Fibroblast of peridontal ligament (primary cell): ENCODE results near the gene KCP.

Experiments used
- DNase-seq: peaks from one replicate; pipeline ENCODE4 v3.0.0-alpha.2; 2010; ENCODE audit errors: extremely low read depth

KCP gene

DNA sequence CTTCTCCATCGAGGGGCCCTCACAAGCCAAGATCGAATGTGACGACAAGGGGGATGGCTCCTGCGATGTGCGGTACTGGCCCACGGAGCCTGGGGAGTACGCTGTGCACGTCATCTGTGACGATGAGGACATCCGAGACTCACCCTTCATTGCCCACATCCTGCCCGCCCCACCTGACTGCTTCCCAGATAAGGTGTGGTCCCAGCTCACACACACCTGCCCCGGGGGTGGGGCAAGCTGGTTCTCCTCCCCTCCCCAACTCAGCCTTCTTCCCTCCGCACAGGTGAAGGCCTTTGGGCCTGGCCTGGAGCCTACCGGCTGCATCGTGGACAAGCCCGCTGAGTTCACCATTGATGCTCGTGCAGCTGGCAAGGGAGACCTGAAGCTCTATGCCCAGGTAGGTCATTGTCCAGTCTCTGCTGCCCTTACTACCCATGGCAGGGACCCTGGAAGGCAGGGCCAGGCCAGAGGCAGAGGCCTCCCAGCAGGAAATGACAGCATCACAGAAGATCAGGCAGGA lies 69.3 kb downstream of the KCP start:
- DNase-seq = no peak

DNA sequence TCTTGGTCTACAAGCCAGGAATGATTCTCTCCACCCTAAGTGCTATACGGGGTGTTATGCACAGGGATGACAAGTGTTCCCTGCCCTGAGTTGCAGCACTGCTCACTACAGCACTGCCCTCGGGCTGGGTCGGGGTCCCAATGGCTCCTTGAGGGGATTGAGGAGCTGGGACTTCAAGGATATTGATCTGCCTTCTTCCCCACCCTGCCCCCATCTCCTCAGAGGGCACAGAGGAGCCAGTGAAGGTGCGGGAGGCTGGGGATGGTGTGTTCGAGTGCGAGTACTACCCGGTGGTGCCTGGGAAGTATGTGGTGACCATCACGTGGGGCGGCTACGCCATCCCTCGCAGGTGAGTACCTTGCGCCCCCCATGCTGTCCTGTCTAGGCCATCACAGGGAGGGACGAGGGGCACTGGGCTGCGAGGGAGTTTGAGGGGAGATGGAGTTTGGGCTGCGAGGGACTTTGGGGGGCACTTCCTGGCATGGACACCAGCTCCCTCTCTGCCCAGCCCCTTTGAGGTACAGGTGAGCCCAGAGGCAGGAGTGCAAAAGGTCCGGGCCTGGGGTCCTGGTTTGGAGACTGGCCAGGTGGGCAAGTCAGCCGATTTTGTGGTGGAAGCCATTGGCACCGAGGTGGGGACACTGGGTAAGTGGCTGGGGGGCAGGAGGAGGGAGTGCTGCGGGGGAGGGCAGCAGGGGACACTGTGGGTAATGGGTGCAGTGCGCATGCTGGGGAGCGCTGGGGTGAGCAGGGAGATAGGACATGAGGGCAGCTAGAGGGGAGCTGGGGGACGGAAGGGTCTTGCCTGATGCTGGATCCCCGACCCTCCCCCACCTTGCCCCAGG lies 70.0 kb downstream of the KCP start:
- no peak for DNase-seq

DNA sequence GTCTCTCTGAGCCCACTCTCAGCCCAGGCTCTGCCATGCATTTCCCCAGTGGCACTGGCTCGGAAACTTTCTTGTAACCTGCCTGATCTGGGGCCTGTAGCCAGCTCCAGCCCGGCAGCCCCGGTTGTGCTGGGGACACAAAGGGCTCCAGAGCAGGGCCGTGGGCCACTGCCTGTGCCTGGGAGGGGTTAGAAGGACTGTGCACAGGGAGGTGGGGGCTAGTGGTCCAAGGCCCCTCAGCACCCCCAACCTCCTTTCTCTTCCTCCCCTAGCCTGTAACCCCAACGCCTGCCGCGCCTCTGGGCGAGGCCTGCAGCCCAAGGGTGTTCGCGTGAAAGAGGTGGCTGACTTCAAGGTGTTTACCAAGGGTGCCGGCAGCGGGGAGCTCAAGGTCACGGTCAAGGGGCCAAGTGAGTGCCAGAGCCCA lies 70.7 kb downstream of the KCP start:
- DNase-seq = no peak

DNA sequence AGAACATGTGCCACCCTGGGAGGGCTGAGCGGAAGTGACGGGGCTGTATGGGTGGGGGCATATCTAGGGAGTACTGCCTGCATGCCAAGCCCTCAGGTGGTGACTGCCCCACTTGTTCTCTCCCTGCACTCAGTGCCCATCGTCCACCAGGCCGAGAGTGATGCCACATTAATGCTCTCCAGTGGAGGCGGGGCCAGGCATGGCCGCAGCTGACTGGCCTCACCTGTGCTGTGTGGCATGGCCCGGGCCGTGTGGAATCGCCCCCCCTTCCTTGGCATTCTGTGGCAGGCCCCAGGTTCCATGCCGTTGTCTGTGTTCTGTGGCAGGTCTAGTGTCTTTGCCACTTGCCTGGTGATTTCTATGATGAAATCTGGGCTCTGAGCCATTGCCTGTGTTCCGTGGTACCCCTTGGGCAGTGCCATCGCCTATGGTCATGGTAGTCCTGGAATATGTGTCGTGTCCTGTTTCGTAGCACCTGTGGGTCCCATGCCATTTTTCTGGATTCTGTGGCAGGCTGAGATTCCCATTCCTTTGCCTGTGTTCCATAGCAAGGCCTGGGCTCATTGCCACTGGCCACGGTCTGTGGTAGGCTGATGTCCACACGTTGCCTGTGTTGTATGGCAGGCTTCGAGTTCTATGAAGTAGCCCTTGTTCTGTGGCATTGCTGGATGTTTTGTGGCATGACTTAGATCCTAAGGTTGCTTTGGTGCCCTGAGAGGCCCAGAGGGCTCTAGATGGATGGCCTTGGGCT lies 71.4 kb downstream of the KCP start:
- no peak for DNase-seq

DNA sequence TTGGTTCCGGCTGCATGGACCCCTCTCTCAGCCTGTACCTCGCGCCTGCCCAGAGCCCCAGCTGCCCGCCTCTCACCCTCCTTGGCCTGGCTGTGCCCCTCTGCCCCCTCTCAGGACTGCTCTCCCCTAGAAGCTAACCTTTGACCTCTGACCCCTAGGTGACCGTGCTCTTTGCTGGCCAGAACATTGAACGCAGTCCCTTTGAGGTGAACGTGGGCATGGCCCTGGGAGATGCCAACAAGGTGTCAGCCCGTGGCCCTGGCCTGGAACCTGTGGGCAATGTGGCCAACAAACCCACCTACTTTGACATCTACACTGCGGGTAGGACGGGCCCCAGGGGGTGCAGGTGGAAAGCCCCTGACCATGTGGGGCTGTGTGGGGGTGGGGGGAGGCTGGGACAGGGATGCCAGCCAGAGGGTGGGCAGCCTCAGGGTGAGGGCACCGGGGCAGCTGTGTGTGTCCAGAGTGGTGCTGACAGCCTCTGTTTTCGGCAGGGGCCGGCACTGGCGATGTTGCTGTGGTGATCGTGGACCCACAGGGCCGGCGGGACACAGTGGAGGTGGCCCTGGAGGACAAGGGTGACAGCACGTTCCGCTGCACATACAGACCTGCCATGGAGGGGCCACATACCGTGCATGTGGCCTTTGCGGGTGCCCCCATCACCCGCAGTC lies 72.3 kb downstream of the KCP start:
- no peak for DNase-seq

DNA sequence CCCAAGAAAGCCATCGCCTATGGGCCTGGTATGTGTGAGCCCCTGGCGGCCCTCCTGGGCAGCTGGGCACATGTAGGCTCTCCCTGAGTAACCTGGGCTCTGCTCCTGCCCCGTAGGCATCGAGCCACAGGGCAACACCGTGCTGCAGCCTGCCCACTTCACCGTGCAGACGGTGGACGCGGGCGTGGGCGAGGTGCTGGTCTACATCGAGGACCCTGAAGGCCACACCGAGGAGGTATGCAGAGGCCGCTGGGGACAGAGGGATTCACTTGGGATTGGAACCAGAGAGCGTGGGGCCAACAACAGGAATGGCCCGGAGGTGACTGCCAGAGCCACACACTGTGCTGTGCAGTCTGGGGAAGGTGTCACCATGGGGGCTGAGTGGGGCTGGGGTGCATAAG lies 73.0 kb downstream of the KCP start:
- no peak for DNase-seq

DNA sequence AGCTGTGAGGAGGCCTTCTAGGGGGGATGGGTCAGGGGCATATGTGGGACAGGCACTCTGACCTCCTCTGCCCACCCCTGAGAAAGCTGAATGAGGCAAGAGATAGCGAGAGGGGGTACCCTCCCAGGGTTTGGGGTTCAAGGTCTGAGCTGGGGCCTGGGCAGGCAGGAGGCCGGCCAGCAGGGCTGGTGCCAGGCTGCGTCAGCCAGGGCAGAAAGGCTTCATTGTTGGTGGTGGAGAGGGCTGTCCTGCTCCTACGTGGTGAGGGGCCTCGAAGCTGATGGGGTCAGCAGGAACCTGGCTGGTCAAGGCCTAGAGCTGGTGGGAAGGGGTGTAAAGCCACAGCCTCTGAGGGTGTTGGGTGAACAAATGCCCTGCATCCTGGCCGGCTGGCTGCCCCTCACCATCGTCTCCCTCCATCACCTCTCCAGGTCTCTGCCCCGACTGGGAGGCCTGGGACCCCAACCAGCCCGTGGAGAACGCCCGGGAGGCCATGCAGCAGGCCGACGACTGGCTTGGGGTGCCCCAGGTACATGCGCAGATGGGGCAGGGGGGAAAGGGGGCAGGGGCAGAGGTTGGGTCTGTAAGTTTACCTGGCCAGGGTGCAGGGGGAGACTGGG lies 73.7 kb downstream of the KCP start:
- DNase-seq = no peak

DNA sequence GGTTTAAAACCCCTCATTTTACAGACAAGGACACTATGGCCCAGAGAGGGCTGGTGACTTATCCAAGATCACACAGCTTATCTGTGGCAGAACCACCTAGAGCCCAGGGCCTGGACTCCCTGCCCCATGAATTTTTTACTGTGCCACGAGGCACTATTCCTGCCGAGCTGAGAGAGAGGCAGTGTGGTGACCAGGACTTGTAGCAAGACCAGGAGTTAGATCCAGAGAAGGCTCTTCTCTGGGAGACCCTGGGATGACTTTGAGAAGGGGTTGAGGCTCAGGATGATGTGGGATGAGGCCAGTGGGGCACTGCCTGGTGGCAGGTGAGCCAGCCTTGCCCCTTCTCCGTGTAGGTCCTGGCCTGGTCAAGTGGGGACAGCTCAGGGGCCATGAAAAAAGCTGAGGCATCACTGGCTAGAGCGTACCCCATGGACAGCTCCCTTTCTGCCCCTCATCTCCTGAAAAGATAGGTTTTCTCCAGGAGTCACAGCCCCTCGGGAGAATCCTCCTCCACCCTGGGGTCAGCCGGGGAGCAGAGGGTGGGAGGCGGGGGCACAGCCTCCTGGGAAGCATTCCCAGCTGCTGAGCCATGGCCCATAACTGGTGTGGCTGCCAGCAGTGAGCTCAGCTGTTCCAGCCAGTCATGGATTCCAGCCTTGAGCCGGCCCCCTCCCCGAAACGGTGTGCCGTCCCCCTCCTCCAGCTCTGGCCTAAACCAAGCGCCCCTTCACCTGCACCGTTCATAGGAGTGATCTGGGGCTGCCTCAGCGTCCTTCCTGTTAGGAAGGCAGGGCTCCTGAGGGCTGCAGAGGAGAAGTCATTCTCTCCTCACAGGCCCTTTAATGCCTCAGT lies 74.5 kb downstream of the KCP start:
- DNase-seq = peak; percentile 42

DNA sequence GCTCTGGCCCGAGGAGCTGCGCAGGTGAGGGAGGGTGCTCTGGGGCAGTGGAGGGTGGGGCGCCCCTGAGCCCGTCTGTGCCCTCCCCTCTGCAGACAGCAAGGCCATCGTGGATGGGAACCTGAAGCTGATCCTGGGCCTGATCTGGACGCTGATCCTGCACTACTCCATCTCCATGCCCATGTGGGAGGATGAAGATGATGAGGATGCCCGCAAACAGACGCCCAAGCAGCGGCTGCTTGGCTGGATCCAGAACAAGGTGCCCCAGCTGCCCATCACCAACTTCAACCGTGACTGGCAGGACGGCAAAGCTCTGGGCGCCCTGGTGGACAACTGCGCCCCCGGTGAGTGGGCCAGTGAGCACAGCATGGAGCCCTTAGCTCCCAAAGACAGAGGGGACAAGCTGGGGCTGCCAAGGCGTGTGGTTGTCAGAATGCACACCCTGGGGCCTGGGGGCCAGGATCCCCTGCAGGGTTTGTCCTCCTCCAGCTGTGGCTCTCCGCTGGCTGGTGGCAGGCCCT lies 75.2 kb downstream of the KCP start:
- no peak for DNase-seq

DNA sequence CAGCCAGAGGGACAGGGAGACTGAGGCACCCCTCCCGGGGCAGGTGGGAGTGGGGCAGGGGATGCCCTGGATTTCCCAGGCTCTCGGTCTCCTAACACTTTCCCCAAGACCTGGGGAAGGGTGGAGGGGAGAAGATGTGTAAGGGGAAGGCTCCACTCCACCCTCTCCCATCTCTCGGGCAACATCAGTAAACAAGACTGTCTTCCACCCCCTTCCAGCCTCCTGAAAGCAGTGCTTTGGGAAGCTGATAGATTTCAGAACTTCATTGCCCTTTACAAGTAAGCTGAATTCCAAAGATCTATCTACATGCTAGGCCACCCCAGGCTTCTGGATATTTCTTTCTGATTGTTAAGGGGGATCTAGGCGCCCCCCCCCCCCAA lies 76.6 kb downstream of the KCP start:
- DNase-seq = peak; percentile 60

DNA sequence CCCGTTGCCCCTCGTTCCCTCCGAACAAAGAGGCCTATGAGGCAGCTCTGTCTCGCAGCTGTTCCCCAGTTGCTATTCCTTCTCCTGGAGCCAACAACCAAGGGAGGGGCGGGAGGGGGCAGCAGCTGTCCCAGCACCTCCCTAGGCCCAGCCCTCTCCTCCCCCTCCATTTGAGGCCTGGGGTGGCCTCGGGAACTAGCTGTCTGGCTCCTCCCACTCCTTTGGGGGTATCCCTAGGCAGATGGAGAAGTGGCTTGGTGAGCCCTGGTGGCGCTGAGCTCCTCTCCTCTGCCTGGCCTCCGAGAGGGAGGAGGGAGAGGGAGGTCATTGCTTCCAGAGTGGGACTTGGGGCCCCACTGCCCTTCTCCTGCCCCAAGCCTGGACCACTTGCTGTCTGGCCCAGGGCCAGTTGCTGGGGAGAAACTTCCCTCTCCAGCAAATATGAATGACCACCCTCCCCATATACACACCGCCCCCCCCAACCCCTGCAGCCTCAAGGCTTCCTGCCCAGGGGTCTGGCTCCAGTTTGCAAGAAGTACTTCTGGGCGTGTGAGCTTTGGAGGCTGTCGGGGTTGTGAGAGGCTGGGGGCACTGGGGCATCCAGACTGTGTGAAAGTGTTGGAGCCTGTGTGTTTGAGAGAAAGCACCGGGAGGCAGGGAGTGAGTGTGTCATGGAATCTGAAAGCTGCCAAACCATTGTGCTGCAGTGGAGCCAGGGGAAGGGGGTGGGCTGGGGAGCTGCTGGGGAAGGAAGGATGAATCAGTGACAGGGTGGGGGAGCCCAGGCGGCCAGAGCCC lies 77.2 kb downstream of the KCP start:
- peak; percentile 88 for DNase-seq

DNA sequence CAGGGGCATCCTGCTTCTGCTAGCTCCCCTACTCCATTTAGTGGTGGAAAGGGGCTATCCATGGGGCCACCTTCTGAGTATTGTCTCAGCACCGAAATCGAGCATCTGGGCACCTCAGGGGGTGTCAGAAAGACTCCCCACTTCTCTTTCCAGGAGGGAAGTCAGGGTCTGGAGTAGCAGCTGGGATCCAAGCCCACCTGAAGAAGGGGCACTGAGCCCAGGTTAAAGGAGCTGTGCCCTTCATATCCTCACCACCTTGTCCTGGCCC lies 77.7 kb downstream of the KCP start:
- no peak for DNase-seq

DNA sequence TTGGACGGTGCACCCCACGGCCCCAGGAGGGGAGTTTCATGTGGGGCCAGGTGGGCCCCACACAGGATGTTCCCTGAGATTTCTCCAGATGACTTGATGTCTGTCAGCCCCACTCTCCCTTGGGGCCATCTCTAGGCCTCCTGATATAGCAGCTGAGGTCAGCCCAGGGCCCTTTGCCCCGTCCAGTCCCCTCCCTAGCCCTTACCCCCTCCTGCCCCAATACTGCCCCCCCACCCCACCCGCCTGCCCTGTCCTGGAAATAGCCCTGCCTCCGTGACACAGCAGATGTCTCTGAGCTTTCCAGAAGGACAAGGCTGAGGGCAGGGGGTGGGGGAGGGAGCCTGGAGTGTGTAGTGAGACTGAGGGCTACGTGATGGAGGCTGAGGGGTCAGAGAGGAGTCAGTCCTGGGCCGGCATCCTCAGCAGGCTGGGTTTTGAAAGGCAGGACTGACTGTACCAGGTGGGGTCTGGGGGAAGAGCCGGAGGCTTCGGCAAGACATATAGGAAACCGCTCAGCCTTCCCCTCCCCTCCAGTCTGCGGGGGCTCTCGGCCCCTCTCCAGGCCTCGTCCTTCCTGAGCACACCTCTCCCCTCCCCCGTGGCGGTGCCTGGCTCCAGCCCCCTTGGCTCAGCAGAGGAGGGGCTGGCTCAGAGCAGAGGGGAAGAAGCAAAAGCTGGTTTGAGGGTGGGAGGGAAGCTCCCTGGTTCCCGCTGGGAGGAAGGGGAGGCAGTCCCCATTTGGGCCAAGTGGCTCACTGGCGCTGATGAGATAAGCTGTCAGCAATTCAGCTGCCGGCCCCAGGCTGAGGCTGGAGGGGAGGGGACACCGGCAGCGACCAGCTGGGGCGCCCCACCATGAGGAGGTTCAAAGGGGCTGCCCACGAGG lies 78.3 kb downstream of the KCP start:
- no peak for DNase-seq

DNA sequence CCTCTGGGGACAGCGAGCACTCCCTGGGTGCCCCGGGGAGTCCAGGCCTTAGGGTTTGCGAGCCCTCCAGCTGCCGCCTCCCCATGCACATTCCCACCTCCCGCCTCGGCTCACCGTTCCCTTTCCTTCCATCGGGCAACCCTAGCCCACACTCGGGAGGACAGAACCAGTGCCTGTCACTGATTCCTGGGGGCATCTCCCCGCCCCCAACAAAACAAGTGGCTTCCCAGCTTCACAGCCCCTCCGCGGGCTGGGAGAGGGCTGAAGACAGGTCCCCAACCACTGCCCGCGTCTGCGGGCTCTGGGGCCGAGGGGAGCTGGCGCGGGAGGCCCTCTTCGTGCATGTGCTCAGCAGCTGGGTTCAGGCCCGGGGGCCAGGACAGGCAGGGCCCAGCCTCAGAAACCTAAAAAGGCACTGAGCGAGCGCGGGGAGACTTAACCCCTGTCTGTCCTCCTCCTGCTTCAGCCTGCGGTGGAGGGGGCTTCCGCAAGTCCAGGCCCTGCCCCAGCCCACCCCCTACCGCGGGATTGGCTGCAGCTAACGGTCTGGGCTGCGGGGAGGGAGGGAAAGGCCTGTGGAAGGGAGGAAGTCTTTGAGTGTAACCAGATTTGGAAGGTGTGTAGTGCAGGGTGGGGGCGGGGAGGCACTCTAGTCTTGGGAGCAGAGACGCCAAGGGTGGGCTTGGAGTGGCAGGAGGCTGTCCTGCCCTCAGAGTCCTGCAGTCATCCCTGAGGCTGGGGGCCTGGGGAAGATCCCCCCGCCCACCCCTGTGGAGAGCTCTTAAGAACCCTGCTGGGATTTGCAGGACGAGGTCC lies 79.1 kb downstream of the KCP start:
- peak; percentile 54 for DNase-seq

DNA sequence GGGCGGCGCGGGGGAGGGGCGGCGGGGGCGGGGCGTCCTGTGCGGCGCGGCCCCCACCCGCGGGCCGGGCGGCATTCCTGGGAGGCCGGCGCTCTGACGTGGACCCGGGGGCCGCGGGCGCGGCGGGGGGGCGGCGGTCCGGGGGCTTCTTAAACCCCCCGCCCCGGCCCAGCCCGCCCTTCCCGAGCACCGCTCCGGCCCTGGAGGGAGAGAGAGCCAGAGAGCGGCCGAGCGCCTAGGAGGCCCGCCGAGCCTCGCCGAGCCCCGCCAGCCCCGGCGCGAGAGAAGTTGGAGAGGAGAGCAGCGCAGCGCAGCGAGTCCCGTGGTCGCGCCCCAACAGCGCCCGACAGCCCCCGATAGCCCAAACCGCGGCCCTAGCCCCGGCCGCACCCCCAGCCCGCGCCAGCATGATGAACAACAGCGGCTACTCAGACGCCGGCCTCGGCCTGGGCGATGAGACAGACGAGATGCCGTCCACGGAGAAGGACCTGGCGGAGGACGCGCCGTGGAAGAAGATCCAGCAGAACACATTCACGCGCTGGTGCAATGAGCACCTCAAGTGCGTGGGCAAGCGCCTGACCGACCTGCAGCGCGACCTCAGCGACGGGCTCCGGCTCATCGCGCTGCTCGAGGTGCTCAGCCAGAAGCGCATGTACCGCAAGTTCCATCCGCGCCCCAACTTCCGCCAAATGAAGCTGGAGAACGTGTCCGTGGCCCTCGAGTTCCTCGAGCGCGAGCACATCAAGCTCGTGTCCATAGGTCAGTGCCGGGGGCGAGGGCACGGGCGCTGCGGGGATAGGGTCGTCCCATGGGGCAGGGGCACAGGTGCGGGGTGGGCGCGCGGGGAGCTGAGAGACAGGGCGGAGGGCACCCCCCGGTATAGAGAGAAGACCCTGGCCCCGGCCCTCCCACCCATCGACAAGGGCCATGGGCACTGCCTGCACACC lies 80.0 kb downstream of the KCP start, which contains the start of gene FLNC:
TSS of gene FLNC (plus strand) at position 176 of the 947 bp plus-strand sequence. CDS start at position 408, 232 bp downstream.
- DNase-seq = peak; percentile 52

DNA sequence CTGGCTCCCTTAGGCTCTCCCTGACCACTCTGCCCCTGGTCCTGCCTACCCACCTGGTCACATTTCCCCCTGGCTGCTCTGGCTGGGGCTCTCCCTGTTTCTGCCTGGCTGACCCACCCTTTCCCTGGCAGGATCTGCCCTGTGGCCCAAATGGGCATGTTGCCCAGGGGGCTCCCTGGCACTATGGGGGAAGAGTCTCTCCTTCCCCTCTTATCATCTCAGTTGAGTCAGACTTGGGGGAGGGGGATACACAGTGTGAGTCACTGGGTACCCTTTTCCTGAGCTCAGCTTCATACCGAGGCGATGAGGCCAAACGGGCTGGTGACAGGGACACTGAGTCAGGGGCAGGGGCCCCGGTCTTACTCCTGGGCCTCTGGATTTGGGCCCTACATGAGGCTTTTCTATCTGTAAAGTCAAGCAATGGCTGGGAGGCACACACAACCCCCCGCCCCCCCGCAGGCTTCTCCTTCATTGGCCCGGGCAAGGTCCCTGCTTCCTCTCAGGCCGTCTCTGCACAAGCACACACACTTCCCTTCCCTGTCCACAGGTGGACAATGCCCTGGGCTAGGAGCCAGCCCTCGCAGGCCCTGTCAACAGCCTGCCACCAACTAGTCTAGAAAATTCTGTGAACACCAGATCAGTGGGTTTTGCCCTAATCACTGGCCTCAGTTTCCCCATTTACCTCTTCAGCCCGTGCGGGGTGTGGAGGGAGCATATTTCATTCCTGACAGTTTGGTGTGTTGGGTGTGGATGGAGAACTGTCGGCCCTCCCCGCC lies 80.9 kb downstream of the KCP start:
- DNase-seq = peak; percentile 23
